GM19438 (cell line): ENCODE measurements around the gene ATP5F1A.
"Not testable (repeated sequence)": the region's sequence is repeated elsewhere in the genome, so short reads cannot be mapped to it uniquely, and the experiment has no call there.

ENCODE experiments used
- ATAC-seq: cut with Tn5 transposase; IDR thresholded peaks from one replicate; pipeline ENCODE4 v1.9.1; 2021; ENCODE audit warnings: low read depth; ENCODE audit not compliant: unreplicated experiment

The ATP5F1A gene

GRCh38 chr18:46097801-46098615 is at the start of gene ATP5F1A:
Gene ATP5F1A (minus strand): TSS chr18:46098296. CDS start chr18:46098231, 65 bp downstream.
- peak; percentile 80 for ATAC-seq

DNA sequence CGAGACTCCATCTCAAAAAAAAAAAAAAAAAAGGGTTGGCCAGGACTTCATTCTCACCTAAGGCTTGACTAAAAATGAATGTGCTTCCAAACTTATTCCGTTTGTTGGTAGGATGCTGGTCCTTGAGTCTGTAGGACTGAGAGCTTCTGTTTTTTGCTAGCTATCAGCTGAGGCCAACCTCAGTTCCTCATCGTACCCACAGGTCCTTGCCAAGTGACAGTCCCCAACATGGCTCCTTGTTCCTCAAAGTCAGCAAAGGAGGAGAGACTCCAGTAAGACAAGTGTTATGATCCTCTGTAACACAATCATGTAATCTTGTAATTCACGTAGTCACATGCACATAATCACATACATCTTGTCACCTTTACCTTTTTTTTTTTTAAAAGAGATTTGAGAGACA is 43.1 kb upstream of the ATP5F1A start:
- ATAC-seq, result no peak

- ATAC-seq, result no peak
Measured at GRCh38 chr18:46140173-46140572, 42.1 kb upstream of the ATP5F1A start.

DNA sequence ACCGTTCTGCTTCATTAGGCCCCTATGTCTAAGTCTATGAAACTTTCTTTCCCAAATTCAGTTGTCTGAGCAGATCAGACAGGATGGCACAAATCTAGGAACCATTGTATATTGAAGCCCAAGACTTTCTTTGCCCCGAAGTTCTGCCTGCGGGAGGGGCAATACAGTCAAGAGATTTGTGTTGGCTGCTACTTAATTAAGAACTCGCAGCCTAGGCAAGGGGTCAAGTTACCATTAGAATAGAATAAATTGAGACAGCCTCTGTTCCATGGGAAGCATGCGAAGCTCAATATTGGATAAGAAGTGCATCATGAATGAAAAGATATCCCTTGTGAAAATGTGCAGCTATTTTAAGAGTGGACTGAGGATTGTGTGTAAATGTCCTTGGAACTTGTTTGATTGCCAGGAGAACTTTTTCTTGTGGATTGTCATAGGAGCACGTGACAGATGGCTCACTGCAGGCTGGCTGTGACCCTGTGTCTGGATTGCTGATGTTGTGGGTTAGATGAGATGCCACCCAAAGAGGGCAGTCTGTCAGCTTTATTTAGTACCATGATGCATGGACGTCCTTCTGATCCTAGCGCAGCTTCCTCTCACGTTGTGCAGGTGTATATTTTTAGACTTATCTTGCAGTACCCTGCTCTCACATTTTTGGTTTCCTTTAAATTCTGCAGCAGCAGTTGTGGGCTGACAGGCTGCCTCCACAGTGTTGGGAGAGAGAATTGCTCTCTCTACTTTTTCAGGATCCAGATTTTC is 37.0 kb upstream of the ATP5F1A start:
- no peak for ATAC-seq

GRCh38 chr18:46133534-46133933 is 35.4 kb upstream of the ATP5F1A start:
- no peak for ATAC-seq

DNA sequence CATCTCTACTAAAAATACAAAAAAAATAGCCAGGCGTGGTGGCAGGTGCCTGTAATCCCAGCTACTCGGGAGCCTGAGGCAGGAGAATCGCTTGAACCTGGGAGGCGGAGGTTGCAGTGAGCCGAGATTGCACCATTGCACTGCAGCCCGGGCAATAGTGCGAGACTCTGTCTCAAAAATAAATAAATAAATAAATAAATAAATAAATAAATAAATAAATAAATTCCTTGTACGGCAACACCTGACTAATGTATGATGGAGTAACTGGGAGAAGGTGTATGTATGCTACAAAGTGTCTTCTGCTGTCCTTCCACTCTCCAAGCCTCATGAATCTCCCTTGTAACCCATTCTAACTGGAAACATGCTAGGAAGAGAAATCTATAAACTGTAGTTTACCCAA is 32.5 kb upstream of the ATP5F1A start:
- not testable (repeated sequence) for ATAC-seq

DNA sequence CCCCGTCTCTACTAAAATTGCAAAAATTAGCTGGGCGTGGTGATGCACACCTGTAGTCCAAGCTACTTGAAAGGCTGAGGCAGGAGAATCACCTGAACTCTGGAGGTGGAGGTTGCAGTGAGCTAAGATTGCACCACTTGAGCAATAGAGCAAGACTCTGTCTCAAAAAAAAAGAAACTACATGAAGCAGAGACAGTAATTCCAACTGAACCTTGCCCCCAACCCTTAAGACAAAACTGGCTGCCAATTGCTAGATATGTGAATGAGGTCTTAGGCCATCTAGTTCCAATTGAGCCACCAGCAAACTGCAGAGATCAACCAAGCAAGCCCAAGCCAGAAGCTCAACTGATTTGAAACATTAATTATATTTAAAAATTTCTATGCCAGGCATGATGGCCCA is 32.0 kb upstream of the ATP5F1A start:
- no peak for ATAC-seq

DNA sequence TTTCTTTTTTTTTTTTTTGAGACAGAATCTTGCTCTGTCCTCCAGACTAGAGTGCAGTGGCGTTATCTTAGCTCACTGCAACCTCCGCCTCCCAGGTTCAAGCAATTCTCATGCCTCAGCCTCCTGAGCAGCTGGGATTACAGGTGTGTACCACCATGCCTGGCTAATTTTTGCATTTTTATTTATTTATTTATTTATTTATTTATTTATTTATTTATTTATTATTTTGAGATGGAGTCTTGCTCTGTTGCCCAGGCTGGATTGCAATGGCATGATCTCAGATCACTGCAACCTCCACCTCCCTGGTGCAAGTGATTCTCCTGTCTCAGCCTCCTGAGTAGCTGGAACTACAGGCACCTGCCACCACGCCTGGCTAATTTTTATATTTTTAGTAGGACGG is 28.5 kb upstream of the ATP5F1A start:
- not testable (repeated sequence) for ATAC-seq

DNA sequence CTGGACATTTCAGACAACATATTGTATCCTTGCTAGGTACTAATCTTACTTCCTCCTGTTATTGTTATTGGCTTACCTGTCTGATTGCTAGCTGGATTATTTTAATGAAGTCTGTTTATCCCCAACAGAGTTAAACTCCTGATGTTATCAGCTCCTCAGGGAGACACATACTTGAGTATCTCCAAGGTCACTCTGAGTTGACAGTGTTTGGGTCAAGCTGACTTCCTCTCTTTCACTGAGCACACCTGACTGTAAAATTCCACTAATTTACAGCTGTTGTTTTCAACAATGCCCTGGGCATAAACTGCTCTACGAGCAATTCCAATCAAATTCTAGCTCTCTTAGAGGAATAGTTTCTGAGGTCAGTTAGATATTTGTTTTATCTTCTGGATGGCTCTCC is 15.7 kb upstream of the ATP5F1A start:
- ATAC-seq, result no peak

GRCh38 chr18:46110406-46110805 is 12.3 kb upstream of the ATP5F1A start:
- ATAC-seq, result no peak

GRCh38 chr18:46109386-46109785 is 11.3 kb upstream of the ATP5F1A start:
- no peak for ATAC-seq

GRCh38 chr18:46104128-46104911 is 6.2 kb upstream of the ATP5F1A start, which contains the start of gene HAUS1:
Gene HAUS1 (plus strand): TSS chr18:46104385. CDS start chr18:46104412, 27 bp downstream.
- peak; percentile 99 for ATAC-seq

DNA sequence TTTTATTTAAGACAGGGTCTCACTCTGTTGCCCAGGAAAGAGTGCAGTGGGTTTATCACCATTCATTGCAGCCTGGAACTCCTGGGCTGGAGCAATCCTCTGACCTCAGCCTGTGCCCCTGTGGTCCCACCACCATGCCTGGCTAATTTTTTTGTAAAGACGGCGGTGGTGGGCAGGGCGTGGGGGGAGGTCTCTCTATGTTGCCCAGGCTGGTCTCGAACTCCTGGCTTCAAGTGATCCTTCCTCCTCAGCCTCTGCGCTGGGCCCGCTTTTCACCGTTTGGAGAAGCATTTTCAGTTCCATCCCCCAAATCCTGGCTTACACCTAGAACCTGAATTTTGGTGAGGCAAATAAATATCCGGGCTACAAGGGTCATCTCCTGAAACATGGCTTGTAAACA is 1.4 kb upstream of the ATP5F1A start:
- ATAC-seq, result no peak

- no peak for ATAC-seq
Measured at GRCh38 chr18:46098616-46098933, 479 bp upstream of the ATP5F1A start.

- peak; percentile 22 for ATAC-seq
Measured at GRCh38 chr18:46097431-46097800, 680 bp downstream of the ATP5F1A start.

GRCh38 chr18:46096651-46097300 is 1.3 kb downstream of the ATP5F1A start:
- ATAC-seq, result no peak

DNA sequence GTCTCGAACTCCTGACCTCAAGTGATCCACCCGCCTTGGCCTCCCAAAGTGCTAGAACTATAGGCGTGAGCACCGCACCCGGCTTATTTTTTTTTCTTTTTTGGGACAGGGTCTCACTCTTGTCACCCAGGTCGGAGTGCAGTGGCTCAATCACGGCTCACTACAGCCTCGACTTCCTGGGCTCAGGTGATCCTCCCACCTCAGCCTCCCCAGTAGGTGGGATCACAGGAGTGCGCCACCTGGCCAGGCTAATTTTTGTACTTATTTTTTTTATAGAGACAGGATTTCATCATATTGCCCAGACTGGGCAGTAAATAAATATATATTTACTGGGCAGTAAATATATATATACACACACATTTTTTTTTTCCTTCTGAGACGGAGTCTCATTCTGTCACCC is 2.6 kb downstream of the ATP5F1A start:
- ATAC-seq, result no peak

DNA sequence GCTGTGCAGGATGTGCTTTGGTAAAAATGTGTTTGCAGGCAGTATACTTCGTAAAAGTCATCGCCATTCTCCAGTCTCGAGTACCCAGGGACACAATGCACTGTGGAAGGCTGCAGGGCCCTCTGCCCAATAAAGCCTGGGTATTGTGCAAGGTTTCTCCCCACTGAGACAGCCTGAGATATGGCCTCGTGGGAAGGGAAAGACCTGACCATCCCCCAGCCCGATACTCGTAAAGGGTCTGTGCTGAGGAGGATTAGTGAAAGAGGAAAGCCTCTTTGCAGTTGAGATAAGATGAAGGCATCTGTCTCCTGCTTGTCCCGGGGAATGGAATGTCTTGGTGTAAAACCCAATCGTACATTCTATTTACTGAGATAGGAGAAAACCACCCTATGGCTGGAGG is 9.6 kb downstream of the ATP5F1A start:
- not testable (repeated sequence) for ATAC-seq

DNA sequence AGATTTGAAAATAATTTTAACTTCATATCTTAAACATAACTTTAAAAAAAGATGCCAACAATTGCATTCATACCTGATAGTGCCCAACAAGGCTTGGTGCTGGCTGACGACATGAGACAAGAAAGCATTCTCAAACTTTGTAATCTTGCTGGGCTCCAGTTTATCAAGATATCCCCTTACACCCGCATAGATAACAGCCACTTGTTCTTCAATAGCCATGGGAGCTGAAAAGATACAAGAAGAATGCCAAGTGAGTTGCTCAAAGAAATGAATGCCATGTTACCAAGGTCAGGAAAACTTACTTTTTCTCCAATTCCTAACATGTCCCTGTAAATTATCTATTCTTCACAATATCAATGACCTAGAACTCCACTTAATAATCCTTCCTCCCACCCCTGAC is 13.7 kb downstream of the ATP5F1A start:
- ATAC-seq, result no peak

GRCh38 chr18:46080156-46080555 is 17.9 kb downstream of the ATP5F1A start:
- no peak for ATAC-seq

DNA sequence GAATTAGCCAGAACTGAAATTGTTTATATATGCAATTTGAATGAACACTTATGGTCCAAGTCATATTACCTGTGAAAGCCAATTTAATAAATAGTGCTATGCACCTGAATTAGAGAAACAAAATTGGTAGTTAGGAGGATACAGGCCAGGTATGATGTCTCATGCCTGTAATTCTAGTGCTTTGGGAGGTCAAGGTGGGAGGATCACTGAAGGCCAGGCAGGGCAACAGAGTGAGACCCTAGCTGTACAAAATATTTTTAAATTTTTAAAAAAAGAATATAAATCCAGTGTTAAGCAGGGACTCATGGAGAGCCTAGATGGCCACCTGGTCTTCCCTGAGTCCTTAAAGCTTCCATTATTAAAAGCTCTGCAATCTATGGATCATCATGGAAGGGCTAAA is 18.8 kb downstream of the ATP5F1A start:
- ATAC-seq, result no peak
